GM19023 (cell line): ENCODE data around the gene BLVRB.
"Not testable (repeated sequence)": the region's sequence is repeated elsewhere in the genome, so short reads cannot be mapped to it uniquely, and the experiment has no call there.

Experiments used
- ATAC-seq: cut with Tn5 transposase; IDR thresholded peaks from one replicate; pipeline ENCODE4 v1.9.1; 2021; ENCODE audit warnings: mild to moderate bottlenecking, moderate library complexity; ENCODE audit not compliant: unreplicated experiment

BLVRB gene

GRCh38 chr19:40410030-40410389 is 55.5 kb downstream of the BLVRB start:
- ATAC-seq: no peak

- ATAC-seq: not testable (repeated sequence)
Observed at GRCh38 chr19:40408598-40408925, 57.0 kb downstream of the BLVRB start.

- ATAC-seq: no peak
Observed at GRCh38 chr19:40407714-40408597, 57.6 kb downstream of the BLVRB start.

- peak; percentile 69 for ATAC-seq
Observed at GRCh38 chr19:40403262-40403984, 62.1 kb downstream of the BLVRB start.

- ATAC-seq: no peak
Observed at GRCh38 chr19:40400559-40400958, 65.0 kb downstream of the BLVRB start.

GRCh38 chr19:40398417-40399131 is 67.0 kb downstream of the BLVRB start:
- ATAC-seq: no peak
